HG02798 (cell line): ENCODE results near the gene BCL2.

ENCODE experiments used
- ATAC-seq: cut with Tn5 transposase; IDR thresholded peaks from one replicate; pipeline ENCODE4 v1.9.1; 2021; ENCODE audit warnings: mild to moderate bottlenecking; ENCODE audit not compliant: unreplicated experiment, poor library complexity

The BCL2 gene

DNA sequence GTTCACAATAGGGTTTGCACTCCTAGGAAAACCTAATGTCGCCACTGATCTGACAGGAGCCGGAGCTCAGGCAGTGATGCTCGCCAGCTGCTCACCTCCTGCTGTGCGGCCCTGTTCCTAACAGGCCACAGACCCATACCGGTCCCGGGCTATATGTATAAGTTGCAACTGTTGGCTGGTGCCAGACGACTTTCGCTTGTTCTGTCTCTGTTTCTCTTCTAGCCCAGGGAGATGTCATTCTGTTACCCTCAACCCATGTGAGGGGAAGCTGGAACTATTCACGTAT is 170.3 kb downstream of the BCL2 start:
- peak; percentile 24 for ATAC-seq

DNA sequence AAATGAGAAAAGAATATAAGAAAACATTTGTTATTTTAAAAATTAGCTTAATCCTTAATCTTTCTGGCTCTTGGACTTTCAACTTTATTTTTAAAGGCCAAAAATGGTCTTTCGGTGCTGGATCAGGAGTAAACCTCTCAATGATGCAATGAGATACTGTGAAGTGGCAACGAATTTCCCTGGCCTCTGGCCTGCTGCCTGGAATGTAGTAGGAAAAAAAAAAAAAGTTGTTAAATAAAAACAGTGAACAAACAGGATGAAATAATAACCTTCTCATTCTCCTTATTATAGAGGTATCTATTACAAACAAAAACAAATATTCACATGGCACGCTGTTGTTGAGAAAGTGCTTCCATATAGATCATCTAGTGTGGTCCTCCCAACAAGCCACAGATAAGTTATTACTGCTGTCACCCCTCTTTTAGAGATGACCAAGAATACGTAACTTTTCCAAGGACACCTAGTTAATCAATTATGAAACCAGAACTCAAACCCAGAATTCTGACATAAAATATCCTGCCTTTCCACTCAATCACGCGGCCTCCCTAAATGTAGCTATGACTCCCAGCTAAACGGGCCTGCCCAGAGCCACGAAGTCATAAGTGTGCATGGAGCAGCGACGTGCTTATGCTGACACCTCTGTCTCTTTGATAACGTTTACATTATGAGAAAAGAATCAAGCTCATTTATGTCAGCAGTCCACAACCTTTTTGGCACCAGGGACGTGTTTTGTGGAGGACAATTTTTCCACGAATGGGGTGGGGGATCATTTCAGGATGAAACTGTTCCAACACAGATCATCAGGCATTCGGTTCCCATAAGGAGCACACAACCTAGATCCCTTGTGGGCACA is 170.9 kb downstream of the BCL2 start:
- no peak for ATAC-seq

DNA sequence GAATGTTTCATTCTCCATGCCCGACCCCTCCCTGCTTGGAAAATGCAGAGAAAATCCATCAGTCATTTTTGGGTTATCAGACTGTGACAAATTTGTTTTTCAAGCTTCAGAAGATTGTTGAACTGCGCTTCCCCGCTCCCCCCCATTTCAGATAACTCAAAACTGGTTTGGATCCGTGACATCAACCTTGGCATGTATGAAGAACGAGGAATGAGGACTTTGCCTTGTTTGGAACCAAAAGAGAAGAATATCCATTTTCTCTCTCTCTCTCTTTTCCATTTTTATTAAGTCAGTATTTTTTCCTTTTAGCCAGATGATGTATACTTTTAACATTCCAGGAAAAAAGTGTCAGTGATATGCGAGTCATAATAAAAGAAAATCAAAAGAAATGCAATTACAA is 171.6 kb downstream of the BCL2 start:
- ATAC-seq, result no peak

DNA sequence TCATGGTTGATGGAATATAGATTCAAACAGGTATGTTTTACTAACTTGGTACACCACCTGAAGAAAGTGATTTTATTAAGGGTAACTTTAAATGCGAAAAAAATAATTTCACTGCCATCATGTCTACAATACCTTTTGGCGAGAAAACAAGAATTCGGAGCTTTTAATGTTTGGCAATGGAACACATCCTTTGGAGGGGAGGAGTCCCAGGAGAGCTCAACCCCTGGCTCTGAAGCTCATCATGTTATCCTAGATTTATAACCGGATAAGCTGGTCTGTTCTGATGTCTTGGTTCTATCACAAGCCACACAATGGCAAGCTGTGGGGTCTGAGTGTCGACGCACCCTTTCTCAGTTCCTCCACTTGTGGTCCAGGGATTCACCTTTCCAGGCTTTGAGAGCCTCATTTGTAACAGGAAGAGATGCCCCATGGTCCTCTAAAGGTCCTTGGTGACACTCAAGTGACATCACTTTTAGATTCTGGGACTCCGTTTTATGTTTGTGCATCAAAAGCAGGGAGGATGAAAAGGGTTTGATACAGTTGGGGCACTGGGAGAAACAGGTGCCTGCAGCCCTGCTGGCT is 172.7 kb downstream of the BCL2 start:
- no peak for ATAC-seq

DNA sequence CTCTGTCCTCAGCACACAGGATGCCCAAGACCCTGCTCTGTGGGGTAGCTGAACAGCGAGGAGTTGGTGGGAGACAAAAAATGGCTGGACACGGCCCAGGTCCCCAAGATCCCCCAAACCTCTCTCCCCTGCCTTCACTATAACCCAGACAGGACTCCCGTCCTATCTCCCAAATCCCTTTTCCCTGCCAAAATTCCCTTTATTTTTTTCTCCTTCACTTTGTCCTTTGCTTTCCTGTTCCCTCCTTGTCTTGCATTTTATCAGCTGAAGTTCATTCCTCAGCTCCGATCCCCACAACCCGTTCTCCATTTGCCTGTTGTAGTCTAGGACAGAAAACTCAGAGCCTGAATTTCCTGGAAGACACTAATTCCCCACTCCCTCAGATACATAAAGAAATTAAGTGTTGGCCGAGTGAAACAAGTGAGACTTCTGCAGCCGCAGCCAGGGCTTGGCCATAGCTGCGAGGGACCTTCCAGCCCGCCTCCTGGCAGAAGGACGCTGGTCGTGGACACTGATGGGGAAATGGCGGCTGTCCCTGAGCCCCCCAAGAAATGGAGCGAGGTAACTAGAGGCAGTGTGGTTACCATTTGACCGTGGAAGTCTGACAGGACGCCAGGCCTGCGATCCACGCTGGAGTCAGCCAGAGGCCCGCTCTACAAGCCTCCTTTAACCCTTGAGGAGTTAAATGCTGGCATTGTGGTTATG is 173.6 kb downstream of the BCL2 start:
- no peak for ATAC-seq

DNA sequence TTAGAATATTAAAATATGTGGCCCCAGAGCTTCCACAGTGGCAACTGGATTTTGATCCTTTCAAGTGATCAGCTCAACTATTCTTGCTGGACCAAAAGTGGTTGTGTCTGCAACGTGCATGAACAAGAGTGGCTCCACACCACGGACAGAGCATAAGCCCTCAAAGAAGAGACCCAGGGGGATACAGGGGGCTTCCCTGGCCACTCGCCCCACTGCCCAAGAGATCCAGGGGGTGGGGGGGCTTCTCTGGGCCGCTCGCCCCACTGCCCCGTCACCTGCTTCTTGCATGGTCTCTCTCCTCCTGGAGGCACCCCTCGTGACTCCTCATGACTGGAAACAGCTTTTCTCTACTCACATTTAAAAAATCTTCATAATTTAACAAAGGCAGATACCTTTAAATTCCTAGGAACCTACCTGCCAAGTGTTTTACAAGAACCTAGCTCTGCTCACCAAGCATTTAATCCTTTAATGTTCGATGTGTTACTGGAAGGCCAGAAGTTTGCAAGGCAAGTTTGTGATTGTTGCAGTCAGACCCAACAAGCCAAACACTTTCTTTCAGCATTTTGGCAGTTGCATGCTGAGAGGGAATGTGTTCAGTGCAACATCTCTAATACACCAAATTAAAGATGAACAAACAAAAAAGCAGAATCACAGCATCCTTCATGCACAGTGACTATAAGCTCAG is 174.3 kb downstream of the BCL2 start:
- no peak for ATAC-seq

DNA sequence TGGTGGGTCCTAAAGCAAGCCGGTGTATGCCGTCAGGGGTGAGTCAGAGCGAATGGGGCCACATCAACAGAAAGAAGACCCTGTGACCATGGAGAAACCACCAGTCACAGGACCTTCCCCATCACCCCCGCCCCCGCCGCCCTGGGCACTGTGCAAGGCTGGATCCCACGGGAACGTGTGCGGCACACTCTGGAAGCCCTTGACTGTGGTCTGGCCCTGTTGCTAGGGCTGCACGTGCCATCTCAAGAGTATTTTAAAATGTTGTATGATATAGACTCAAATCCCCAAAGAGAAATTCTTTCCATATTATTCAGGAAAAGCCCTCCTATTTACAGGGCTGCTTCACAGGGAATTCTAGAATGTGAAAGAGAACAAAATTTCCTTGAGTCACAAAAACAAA is 174.8 kb downstream of the BCL2 start:
- ATAC-seq, result no peak

DNA sequence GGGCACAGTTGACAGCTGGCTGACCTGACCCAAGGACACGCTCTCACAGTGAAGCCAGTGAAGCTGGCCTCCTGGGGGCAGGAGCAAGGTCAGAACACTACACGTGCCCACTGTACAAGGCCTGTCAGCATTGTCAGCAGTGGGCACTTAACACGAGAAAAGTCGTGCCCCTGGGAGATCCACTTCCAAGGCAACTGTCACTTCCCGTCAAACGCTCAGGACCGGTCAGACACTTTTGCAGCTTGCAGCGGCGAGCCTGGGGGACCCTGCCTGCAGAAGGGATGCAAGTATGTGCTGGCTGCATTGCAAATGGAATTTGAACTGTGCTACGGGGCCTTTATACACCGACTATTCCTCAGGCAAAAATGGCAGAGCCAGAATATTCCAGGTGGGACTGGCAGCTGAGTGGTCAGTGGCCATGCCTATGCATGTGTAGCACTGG is 176.2 kb downstream of the BCL2 start:
- ATAC-seq, result no peak

DNA sequence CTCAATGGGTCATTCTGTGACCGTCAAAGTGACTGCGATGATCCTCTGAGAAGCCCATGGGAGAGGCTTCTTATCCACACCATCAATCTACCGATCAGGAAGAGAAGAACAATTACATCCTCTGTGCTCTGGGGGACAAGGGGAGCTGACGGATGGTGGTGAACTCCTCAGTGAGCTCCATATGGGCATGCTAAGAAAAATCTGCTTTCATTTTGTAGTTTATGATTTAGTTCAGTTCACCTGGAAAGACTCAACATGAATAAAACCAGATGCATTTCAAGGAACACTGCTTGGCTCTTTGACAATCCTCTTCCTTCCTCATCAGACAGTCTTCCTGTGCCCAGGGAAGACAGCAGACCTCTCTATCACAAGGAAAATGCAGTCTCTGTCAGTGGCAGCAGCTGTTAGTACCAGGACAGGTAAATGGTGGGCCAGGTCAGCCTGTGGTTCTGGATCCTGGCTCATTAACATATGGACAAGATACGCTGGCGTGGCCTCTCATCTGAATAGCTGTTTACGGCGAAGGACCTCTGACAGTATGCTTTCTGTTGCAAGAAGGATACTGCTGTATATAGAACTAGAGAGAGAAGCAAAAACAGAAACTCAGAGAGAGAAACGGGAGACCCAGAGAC is 176.9 kb downstream of the BCL2 start:
- no peak for ATAC-seq

DNA sequence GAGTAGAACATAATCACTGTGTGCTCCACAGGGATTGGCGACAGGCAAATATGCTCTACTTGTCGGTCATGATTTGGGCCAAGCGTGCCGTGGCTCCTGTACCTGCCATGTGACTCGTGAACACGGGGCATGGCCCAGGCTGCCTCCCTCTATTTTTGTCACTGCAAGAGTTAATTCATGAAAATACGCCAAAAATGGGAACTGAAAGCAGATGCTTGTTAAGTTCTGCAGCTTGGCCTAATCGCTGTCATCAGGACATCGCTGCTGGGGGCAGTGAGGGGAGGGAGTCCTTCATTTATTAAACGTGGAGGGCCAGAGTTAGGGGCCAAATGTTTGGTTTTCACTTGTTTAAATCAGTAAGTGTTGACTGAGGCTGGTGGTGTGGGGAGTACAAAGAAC is 177.8 kb downstream of the BCL2 start:
- ATAC-seq, result peak; percentile 49

DNA sequence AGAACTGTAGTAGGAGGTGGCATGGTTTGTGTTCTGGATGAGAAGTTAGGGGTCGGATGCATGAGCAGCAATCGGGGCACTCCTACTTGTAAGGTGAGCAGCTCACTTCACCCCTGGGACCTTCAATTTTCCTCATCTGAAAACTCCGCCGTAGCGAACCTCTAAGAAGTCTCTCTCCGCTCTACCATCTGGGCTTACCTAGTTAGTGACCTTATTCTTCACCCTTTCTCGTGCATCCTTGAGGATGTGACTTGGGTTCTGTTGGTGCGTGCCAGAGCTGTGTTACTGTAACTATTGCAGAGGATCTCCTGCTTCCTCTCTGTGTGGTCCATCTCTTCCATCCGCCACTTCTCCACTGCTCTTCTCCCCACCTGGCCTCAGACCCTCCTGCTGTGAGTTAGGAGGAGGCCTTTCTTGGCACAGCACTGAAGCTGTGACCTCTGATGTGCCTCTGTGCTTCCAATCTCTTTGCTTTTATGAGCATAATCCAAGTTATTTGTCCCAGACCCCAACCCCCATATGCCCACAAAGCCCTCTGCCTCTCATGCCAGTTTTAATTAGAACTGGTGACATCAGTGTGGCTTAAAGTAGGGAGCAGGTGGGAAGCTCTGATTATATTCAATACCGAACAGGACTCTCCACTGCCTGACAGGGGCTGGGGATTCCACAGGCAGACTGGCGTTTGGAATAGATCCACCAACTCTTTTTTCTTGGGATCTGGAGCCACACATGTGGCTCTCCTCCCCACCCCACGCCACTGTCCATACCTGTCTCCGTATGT is 178.4 kb downstream of the BCL2 start:
- no peak for ATAC-seq

DNA sequence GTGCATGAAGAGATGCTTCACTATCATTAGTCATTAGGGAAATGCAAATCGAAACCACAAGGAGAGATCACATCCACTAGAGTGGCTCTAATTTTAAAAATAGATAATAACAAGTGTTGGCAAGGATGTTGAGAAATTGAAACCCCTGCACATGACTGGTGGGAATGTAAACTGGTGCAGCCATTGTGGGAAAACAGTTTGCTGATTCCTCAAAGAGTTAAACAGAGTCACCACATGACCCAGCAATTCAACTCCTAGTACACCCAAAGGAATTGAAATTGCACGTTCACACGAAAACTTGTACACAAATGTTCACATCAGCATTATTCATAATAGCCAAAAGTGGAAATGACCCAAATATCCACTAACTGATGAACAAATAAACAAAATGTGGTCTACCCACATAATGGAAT is 179.5 kb downstream of the BCL2 start:
- no peak for ATAC-seq

DNA sequence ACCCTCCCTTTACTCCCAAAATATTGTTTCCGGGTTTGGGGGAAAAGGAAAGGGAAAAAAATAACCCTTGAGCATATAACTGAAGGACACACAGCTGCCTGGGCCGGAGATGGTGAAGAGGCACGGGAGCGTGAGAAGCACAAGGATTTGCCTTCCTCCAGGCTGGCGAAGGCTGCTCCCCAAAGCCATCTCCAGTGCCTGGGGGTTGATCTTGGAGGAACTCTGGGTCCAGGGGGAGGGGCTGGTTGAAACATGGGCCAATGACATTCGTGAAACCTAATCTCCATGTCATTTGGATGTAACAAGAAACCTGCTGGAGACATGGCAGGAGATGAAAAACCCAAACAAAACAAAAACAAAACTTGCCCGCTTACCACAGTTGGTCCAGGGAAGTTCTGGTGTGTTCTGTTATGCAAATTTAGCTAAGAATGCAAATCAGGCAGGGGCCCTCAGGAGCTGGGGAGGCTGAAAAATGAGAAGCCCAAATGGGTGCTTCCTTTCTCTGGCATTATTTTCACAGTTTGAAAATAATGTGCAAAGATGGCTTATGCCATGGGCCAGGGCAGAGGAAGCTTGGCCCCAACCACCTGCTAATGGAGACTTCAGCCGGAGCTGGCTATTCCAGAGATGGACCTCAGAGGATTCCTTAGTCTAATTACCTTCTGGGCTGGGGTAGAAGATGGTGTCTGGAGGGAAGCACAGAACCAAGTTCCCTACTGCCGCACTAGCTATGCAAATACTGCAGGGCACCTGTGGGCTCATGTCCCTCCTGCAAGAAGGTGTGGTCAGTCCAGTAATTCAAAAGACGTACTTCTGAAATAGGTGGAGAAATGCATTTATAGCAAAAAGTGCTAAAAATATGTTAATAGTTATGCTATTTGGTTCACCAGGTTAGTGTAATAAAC is 180.9 kb downstream of the BCL2 start:
- ATAC-seq, result peak; percentile 66

DNA sequence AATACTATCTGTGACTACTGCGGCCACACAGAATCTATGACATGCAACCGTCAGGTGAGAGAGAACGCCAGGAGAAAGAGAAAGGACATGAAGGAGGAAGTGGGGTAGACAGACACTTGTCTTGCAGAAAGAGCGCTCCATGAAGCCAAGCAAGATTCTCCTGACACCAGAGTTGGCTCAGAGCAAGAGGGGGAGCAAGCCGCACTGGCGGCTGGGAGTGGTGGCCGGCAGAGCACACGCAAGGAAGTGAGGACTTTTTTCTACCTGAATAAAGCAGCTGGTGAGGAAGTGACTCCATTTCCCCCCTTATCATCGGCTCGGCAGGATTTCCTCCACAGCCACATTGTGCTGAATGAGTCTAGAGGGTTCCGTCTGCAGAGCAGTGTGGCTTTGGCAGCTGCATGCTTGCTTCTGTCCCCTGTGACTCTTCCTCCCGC is 181.6 kb downstream of the BCL2 start:
- ATAC-seq, result peak; percentile 13

DNA sequence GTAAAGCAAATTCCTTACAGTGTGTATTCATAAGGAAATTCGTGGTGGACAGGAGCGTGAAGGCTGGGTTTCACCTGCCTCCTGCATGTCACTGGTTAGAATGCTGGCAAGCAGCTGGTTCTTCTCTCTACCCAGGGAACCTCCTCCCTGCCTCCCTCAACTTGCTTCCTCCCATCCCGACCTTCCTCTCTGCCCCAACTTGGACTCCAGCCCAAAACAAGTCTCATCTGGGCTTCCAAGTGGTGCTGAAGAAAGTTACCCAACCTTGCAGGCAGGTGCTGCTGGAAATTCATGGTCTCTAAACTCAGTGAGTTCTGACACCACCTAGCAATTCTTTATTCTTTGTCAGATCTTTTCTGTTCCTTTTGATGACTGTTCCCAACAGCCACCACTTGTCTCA is 184.5 kb downstream of the BCL2 start:
- no peak for ATAC-seq

DNA sequence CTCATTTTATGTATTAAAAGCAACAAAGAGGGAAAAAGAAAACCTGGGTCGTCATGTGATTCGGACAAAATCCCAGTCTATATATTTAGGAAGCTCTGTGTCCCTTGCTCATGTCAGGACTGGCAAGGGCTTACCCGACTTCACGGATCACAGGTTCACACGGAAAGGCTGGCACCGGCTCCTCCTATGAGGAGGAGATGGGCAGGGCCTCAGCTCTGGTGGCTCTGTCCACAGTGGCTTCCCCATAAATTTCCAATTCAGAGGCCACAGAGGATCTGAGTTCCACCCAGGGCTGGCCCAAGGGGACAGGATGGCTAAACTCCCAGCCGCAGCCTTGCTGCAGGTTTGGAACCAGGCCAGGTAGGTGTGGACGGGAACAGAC is 186.8 kb downstream of the BCL2 start:
- ATAC-seq, result no peak

DNA sequence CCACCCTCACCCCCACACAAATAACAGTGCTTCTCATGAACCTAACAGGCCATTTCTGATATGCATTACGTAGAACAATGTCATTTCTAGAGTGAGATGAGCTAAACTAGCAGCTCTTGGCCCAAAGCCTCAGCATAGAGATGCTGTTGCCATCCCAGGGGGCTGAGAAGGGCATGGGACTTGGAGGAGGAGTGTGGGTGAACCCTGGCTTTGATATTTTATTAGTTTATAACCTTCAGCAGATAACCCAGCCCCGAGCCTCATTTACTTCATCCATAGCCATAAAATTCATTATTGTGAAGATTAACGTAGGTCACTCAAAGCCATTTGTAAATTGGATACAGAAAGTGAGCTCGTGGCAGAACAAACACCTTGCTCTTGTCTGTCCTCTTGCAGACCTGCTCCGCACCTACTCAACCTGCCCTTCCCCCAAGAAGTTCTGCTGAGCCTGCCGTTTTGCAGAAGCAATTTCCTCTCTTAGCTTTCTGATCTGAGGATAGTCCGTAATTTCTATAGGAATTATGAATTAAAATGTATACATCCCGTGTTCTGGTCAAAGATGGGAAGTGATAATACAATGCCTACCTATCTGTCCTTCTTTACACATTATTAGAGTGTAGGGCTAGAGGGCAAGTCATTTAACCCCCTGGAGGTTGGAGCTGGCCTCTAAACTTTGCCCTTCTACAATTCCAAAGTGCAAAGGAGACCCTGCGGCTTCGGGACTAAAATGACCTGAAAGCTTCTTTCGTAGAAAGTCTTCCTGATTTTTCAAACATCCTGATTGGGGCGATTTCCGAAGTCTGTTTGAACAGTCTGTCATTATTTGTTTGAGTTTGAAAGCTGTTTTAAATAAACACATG is 187.4 kb downstream of the BCL2 start:
- no peak for ATAC-seq
